HepG2 (cell line): ENCODE results near the gene RPS14. TPM values are rescaled to one million over a fixed set of nuclear protein-coding genes. Genes with fewer than 3 reads are reported as not detected.
A peak's percentile ranks its signal among the peaks of the same experiment; 100 is the strongest.

Source experiments
- ARNT2 ChIP-seq: sonication (generic); formaldehyde crosslinking; IDR thresholded peaks from 2 replicates; pipeline ENCODE4 v1.8.0; 2022; ENCODE audit warnings: mild to moderate bottlenecking, low read depth, missing genetic modification reagents, moderate library complexity
- CENPT ChIP-seq: sonication (generic); formaldehyde crosslinking; IDR thresholded peaks from 2 replicates; pipeline ENCODE4 v1.8.0; 2022; ENCODE audit warnings: low read depth, mild to moderate bottlenecking, moderate library complexity, missing genetic modification reagents
- FUBP1 ChIP-seq: sonication (generic); formaldehyde crosslinking; IDR thresholded peaks from 2 replicates; pipeline ENCODE4 v1.5.1; 2020; ENCODE audit warnings: missing genetic modification reagents, mild to moderate bottlenecking, borderline replicate concordance
- NCOA2 ChIP-seq: sonication (generic); formaldehyde crosslinking; IDR thresholded peaks from 2 replicates; pipeline ENCODE4 v1.8.0; 2022; ENCODE audit warnings: inconsistent platforms
- NFRKB ChIP-seq: fragments of 450-650 bp; IDR thresholded peaks from 2 replicates; pipeline ENCODE4 v1.6.1; 2017
- NR2F2 ChIP-seq: IDR thresholded peaks from 2 replicates; pipeline ENCODE4 v1.6.1; 2012; ENCODE audit warnings: low read depth, inconsistent platforms, borderline replicate concordance
- RARA ChIP-seq: IDR thresholded peaks from 2 replicates; pipeline ENCODE4 v1.6.1; 2016; ENCODE audit warnings: missing genetic modification reagents, missing compliant biosample characterization
- SAP130 ChIP-seq: IDR thresholded peaks from 2 replicates; pipeline ENCODE4 v1.6.1; 2016; ENCODE audit warnings: low read depth
- TBX3 ChIP-seq: fragments of 450-650 bp; IDR thresholded peaks from 2 replicates; pipeline ENCODE4 v1.6.1; 2017; ENCODE audit warnings: antibody characterized with exemption, mild to moderate bottlenecking, inconsistent platforms, borderline replicate concordance
- XRCC5 ChIP-seq: fragments of 200-400 bp; formaldehyde crosslinking; optimal IDR thresholded peaks from 2 replicates; pipeline ENCODE3; 2017; ENCODE audit warnings: mild to moderate bottlenecking, low read length
- YY1 ChIP-seq: IDR thresholded peaks from 2 replicates; pipeline ENCODE4 v1.6.1; 2011; ENCODE audit warnings: low read length, low read depth, moderate library complexity, mild to moderate bottlenecking; ENCODE audit not compliant: insufficient read depth, insufficient replicate concordance
- ZMYM3 ChIP-seq: sonication (generic); formaldehyde crosslinking; IDR thresholded peaks from 2 replicates; pipeline ENCODE4 v1.5.1; 2020; ENCODE audit warnings: mild to moderate bottlenecking, missing genetic modification reagents
- ZNF235 ChIP-seq: sonication (generic); formaldehyde crosslinking; IDR thresholded peaks from 2 replicates; pipeline ENCODE4 v1.8.1; 2023; ENCODE audit warnings: mild to moderate bottlenecking, missing genetic modification reagents, borderline replicate concordance
- polyA plus RNA-seq, 8 experiments: library from polyadenylated mRNA; depleted of rRNA in 3 of 8; stranded (reverse) in 7 of 8; unstranded in 1 of 8; fragments of >200 nt; fragmentation: Illumina TruSeq in 4 of 8; extraction: Trizol in 4 of 8; gene quantifications; 2 replicates each; pipeline versions ENCODE4 v1.2.1 to v1.2.3, GENCODE V29; 2011 to 2016; ENCODE audit warnings: low read depth in 4 of 8, missing spikeins in 1 of 8, mixed read lengths in 1 of 8; ENCODE audit not compliant: insufficient read depth in 1 of 8
- total RNA-seq, 5 experiments: library from RNA; depleted of rRNA; stranded (reverse); fragments of >200 nt; fragmentation: Illumina TruSeq; extraction: Trizol; gene quantifications; 2 replicates each; pipeline ENCODE4 v1.2.3, GENCODE V29; 2016; ENCODE audit warnings: low read depth in 1 of 5
- TF ChIP-seq, protein P1 (sequence below): sonication (generic); formaldehyde crosslinking; IDR thresholded peaks from 2 replicates; pipeline ENCODE4 v1.4.0; 2020; ENCODE audit warnings: missing genetic modification reagents
- TF ChIP-seq, protein P2 (sequence below): sonication (generic); formaldehyde crosslinking; IDR thresholded peaks from 2 replicates; pipeline ENCODE4 v1.5.0; 2020; ENCODE audit warnings: missing genetic modification reagents
- TF ChIP-seq, protein P3 (sequence below): sonication (generic); formaldehyde crosslinking; IDR thresholded peaks from 2 replicates; pipeline ENCODE4 v1.5.0; 2020; ENCODE audit warnings: mild to moderate bottlenecking, missing genetic modification reagents
- TF ChIP-seq, protein P4 (sequence below): sonication (generic); formaldehyde crosslinking; IDR thresholded peaks from 2 replicates; pipeline ENCODE4 v1.4.0; 2020; ENCODE audit warnings: mild to moderate bottlenecking, low read depth, missing genetic modification reagents

Gene RPS14
- total and polyA plus RNA-seq, 2 of the 13 experiments (the other 11 are each of a cell fraction or from before 2014, with no cell fraction given): 2,116 to 3,295 TPM

DNA sequence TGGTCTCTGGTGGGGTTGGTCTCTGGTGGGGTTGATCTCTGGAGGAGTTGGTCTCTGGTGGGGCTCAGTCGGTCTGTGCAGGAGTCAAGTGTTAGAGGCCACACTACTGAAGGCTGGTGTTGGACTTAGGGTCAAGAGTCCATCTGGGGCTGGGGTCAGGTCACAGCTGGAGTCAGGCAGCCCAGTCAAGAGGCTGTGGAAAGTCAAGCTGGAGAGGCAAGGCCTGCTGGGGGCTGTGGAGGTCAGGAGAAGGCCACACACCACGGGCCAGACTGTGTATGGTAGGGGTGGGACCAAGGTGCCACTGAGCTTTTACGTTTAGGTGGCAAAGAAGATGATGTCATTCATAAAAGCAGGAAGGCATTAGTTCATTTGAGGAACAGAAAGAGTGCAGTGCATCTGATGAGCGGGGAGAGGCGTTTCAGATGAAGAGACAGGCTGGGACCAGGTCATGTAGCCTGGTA, 20.1 kb downstream of the RPS14 start (continued):
- TF ChIP-seq NR2F2 (peak; percentile 82), CENPT (CRISPR knock-in tag) (no peak), XRCC5 (peak; percentile 32), NFRKB (no peak), NCOA2 (CRISPR knock-in tag) (no peak), TBX3 (peak; percentile 14; the same call in 1 of the 2 replicates), ZNF235 (CRISPR knock-in tag) (no peak), FUBP1 (CRISPR knock-in tag) (no peak), YY1 (no peak), RARA (peak; percentile 76), SAP130 (0 out of 2 replicates have a peak, but pooled peaks have one; percentile 17), ARNT2 (CRISPR knock-in tag) (no peak), ZMYM3 (CRISPR knock-in tag) (peak; percentile 15; the same call in 1 of the 2 replicates)
- TF ChIP-seq, protein P1, sequence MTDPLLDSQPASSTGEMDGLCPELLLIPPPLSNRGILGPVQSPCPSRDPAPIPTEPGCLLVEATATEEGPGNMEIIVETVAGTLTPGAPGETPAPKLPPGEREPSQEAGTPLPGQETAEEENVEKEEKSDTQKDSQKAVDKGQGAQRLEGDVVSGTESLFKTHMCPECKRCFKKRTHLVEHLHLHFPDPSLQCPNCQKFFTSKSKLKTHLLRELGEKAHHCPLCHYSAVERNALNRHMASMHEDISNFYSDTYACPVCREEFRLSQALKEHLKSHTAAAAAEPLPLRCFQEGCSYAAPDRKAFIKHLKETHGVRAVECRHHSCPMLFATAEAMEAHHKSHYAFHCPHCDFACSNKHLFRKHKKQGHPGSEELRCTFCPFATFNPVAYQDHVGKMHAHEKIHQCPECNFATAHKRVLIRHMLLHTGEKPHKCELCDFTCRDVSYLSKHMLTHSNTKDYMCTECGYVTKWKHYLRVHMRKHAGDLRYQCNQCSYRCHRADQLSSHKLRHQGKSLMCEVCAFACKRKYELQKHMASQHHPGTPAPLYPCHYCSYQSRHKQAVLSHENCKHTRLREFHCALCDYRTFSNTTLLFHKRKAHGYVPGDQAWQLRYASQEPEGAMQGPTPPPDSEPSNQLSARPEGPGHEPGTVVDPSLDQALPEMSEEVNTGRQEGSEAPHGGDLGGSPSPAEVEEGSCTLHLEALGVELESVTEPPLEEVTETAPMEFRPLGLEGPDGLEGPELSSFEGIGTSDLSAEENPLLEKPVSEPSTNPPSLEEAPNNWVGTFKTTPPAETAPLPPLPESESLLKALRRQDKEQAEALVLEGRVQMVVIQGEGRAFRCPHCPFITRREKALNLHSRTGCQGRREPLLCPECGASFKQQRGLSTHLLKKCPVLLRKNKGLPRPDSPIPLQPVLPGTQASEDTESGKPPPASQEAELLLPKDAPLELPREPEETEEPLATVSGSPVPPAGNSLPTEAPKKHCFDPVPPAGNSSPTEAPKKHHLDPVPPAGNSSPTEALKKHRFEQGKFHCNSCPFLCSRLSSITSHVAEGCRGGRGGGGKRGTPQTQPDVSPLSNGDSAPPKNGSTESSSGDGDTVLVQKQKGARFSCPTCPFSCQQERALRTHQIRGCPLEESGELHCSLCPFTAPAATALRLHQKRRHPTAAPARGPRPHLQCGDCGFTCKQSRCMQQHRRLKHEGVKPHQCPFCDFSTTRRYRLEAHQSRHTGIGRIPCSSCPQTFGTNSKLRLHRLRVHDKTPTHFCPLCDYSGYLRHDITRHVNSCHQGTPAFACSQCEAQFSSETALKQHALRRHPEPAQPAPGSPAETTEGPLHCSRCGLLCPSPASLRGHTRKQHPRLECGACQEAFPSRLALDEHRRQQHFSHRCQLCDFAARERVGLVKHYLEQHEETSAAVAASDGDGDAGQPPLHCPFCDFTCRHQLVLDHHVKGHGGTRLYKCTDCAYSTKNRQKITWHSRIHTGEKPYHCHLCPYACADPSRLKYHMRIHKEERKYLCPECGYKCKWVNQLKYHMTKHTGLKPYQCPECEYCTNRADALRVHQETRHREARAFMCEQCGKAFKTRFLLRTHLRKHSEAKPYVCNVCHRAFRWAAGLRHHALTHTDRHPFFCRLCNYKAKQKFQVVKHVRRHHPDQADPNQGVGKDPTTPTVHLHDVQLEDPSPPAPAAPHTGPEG: no peak
- TF ChIP-seq, protein P2, sequence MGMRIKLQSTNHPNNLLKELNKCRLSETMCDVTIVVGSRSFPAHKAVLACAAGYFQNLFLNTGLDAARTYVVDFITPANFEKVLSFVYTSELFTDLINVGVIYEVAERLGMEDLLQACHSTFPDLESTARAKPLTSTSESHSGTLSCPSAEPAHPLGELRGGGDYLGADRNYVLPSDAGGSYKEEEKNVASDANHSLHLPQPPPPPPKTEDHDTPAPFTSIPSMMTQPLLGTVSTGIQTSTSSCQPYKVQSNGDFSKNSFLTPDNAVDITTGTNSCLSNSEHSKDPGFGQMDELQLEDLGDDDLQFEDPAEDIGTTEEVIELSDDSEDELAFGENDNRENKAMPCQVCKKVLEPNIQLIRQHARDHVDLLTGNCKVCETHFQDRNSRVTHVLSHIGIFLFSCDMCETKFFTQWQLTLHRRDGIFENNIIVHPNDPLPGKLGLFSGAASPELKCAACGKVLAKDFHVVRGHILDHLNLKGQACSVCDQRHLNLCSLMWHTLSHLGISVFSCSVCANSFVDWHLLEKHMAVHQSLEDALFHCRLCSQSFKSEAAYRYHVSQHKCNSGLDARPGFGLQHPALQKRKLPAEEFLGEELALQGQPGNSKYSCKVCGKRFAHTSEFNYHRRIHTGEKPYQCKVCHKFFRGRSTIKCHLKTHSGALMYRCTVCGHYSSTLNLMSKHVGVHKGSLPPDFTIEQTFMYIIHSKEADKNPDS (CRISPR knock-in tag): no peak
- TF ChIP-seq, protein P3, sequence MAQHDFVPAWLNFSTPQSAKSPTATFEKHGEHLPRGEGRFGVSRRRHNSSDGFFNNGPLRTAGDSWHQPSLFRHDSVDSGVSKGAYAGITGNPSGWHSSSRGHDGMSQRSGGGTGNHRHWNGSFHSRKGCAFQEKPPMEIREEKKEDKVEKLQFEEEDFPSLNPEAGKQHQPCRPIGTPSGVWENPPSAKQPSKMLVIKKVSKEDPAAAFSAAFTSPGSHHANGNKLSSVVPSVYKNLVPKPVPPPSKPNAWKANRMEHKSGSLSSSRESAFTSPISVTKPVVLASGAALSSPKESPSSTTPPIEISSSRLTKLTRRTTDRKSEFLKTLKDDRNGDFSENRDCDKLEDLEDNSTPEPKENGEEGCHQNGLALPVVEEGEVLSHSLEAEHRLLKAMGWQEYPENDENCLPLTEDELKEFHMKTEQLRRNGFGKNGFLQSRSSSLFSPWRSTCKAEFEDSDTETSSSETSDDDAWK (CRISPR knock-in tag): no peak
- TF ChIP-seq, protein P4, sequence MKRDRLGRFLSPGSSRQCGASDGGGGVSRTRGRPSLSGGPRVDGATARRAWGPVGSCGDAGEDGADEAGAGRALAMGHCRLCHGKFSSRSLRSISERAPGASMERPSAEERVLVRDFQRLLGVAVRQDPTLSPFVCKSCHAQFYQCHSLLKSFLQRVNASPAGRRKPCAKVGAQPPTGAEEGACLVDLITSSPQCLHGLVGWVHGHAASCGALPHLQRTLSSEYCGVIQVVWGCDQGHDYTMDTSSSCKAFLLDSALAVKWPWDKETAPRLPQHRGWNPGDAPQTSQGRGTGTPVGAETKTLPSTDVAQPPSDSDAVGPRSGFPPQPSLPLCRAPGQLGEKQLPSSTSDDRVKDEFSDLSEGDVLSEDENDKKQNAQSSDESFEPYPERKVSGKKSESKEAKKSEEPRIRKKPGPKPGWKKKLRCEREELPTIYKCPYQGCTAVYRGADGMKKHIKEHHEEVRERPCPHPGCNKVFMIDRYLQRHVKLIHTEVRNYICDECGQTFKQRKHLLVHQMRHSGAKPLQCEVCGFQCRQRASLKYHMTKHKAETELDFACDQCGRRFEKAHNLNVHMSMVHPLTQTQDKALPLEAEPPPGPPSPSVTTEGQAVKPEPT (CRISPR knock-in tag): no peak
